SK-N-SH treated with all-trans-retinoic acid at 6 μM for 48 hours (cell line): Measurements from ENCODE around the gene DTD1.

ENCODE experiments used
- ATAC-seq: fragments of 200-7000 bp; cut with Tn5 transposase; 3 replicates; pipeline ENCODE4 v1.9.1; 2020; ENCODE audit warnings: mild to moderate bottlenecking, moderate library complexity
- ARNTL ChIP-seq: fragments of 450-650 bp; formaldehyde crosslinking; IDR thresholded peaks from 2 replicates; pipeline ENCODE4 v1.5.0; 2020; ENCODE audit warnings: low read depth, mild to moderate bottlenecking, moderate library complexity, borderline replicate concordance
- BACH2 ChIP-seq: fragments of 250-450 bp; sonication (Bioruptor Pico); IDR thresholded peaks from 2 replicates; pipeline ENCODE4 v1.9.0; 2021; ENCODE audit warnings: mild to moderate bottlenecking, borderline replicate concordance
- CREB5 ChIP-seq: fragments of 250-450 bp; sonication (Bioruptor Pico); IDR thresholded peaks from 2 replicates; pipeline ENCODE4 v1.5.1; 2020; ENCODE audit warnings: low read depth, mild to moderate bottlenecking, moderate library complexity
- CSDC2 ChIP-seq: fragments of 250-450 bp; sonication (Bioruptor Pico); IDR thresholded peaks from 2 replicates; pipeline ENCODE4 v1.5.0; 2020; ENCODE audit warnings: mild to moderate bottlenecking, moderate library complexity
- CSRNP3 ChIP-seq: fragments of 250-450 bp; sonication (Bioruptor Pico); IDR thresholded peaks from 2 replicates; pipeline ENCODE4 v1.5.1; 2021; ENCODE audit warnings: mild to moderate bottlenecking, moderate library complexity
- ESRRG ChIP-seq: fragments of 250-450 bp; sonication (Bioruptor Pico); IDR thresholded peaks from 2 replicates; pipeline ENCODE4 v1.6.1; 2021; ENCODE audit warnings: mild to moderate bottlenecking
- GLIS3 ChIP-seq: fragments of 250-450 bp; sonication (Bioruptor Pico); IDR thresholded peaks from 2 replicates; pipeline ENCODE4 v1.5.0; 2020; ENCODE audit warnings: mild to moderate bottlenecking, moderate library complexity
- ISL1 ChIP-seq: fragments of 250-450 bp; sonication (Bioruptor Pico); IDR thresholded peaks from 2 replicates; pipeline ENCODE4 v2.1.2; 2022; ENCODE audit warnings: mild to moderate bottlenecking, moderate library complexity
- OSR1 ChIP-seq: fragments of 250-450 bp; sonication (Bioruptor Pico); IDR thresholded peaks from 2 replicates; pipeline ENCODE4 v1.8.0; 2022; ENCODE audit warnings: moderate library complexity, mild to moderate bottlenecking, inconsistent platforms
- PATZ1 ChIP-seq: fragments of 250-450 bp; sonication (Bioruptor Pico); IDR thresholded peaks from 2 replicates; pipeline ENCODE4 v1.8.0; 2020; ENCODE audit warnings: mild to moderate bottlenecking, moderate library complexity, borderline replicate concordance
- POU6F1 ChIP-seq: fragments of 250-450 bp; sonication (Bioruptor Pico); IDR thresholded peaks from 2 replicates; pipeline ENCODE4 v1.8.0; 2021; ENCODE audit warnings: low read depth, mild to moderate bottlenecking, moderate library complexity, borderline replicate concordance
- PPARA ChIP-seq: fragments of 250-450 bp; sonication (Bioruptor Pico); IDR thresholded peaks from 2 replicates; pipeline ENCODE4 v1.5.0; 2020; ENCODE audit warnings: mild to moderate bottlenecking, borderline replicate concordance
- RARB ChIP-seq: fragments of 250-450 bp; sonication (Bioruptor Pico); IDR thresholded peaks from 2 replicates; pipeline ENCODE4 v1.8.0; 2021; ENCODE audit warnings: mild to moderate bottlenecking, moderate library complexity
- SNAI2 ChIP-seq: fragments of 250-450 bp; sonication (Bioruptor Pico); IDR thresholded peaks from 2 replicates; pipeline ENCODE4 v1.5.0; 2020; ENCODE audit warnings: mild to moderate bottlenecking, moderate library complexity
- TCF4 ChIP-seq: fragments of 250-450 bp; sonication (Bioruptor Pico); IDR thresholded peaks from 2 replicates; pipeline ENCODE4 v1.8.0; 2021; ENCODE audit warnings: mild to moderate bottlenecking, moderate library complexity, borderline replicate concordance
- TOX ChIP-seq: fragments of 250-450 bp; sonication (Bioruptor Pico); IDR thresholded peaks from 2 replicates; pipeline ENCODE4 v1.8.0; 2021; ENCODE audit warnings: mild to moderate bottlenecking, moderate library complexity, borderline replicate concordance
- TSHZ2 ChIP-seq: fragments of 250-450 bp; sonication (Bioruptor Pico); IDR thresholded peaks from 2 replicates; pipeline ENCODE4 v1.5.0; 2020; ENCODE audit warnings: mild to moderate bottlenecking, moderate library complexity
- ZC3H10 ChIP-seq: fragments of 250-450 bp; sonication (Bioruptor Pico); IDR thresholded peaks from 2 replicates; pipeline ENCODE4 v1.5.1; 2021; ENCODE audit warnings: mild to moderate bottlenecking, moderate library complexity
- ZFP3 ChIP-seq: fragments of 250-450 bp; sonication (Bioruptor Pico); IDR thresholded peaks from 2 replicates; pipeline ENCODE4 v1.5.0; 2020; ENCODE audit warnings: mild to moderate bottlenecking, moderate library complexity
- ZFP30 ChIP-seq: fragments of 450-650 bp; formaldehyde crosslinking; IDR thresholded peaks from 2 replicates; pipeline ENCODE4 v1.5.0; 2022; ENCODE audit warnings: mild to moderate bottlenecking, moderate library complexity
- ZNF565 ChIP-seq: fragments of 450-650 bp; formaldehyde crosslinking; conservative IDR thresholded peaks from 2 replicates; pipeline ENCODE4 v1.5.0; 2020; ENCODE audit warnings: low read depth, mild to moderate bottlenecking, moderate library complexity
- ZNF70 ChIP-seq: fragments of 450-650 bp; formaldehyde crosslinking; IDR thresholded peaks from 2 replicates; pipeline ENCODE4 v1.5.0; 2020; ENCODE audit warnings: mild to moderate bottlenecking, moderate library complexity

The DTD1 gene

GRCh38 chr20:18647777-18648176, 59.9 kb downstream of the DTD1 start:
- TF ChIP-seq ARNTL (CRISPR knock-in tag) = no peak
- TF ChIP-seq OSR1 (CRISPR knock-in tag) = no peak
- no peak for TF ChIP-seq CREB5 (CRISPR knock-in tag)
- no peak for TF ChIP-seq CSRNP3 (CRISPR knock-in tag)
- TF ChIP-seq TOX (CRISPR knock-in tag) = no peak
- TF ChIP-seq CSDC2 (CRISPR knock-in tag) = no peak
- no peak for TF ChIP-seq ZNF70 (CRISPR knock-in tag)
- no peak for TF ChIP-seq TSHZ2 (CRISPR knock-in tag)
- no peak for TF ChIP-seq ESRRG (CRISPR knock-in tag)
- no peak for TF ChIP-seq GLIS3 (CRISPR knock-in tag)
- TF ChIP-seq TCF4 = no peak
- no peak for TF ChIP-seq POU6F1 (CRISPR knock-in tag)
- TF ChIP-seq ZFP3 (CRISPR knock-in tag) = no peak
- no peak for TF ChIP-seq ISL1 (CRISPR knock-in tag)
- no peak for TF ChIP-seq RARB (CRISPR knock-in tag)
- no peak for TF ChIP-seq PPARA (CRISPR knock-in tag)
- TF ChIP-seq ZNF565 (CRISPR knock-in tag) = no peak
- TF ChIP-seq BACH2 = no peak
- no peak for TF ChIP-seq ZC3H10 (CRISPR knock-in tag)
- ATAC-seq = no peak

GRCh38 chr20:18650224-18650623, 62.4 kb downstream of the DTD1 start:
- no peak for ATAC-seq
- TF ChIP-seq POU6F1 (CRISPR knock-in tag) (no peak), OSR1 (CRISPR knock-in tag) (no peak), TCF4 (no peak), TOX (CRISPR knock-in tag) (no peak), ZC3H10 (CRISPR knock-in tag) (no peak), SNAI2 (CRISPR knock-in tag) (no peak), ISL1 (CRISPR knock-in tag) (no peak), PATZ1 (CRISPR knock-in tag) (no peak), ARNTL (CRISPR knock-in tag) (no peak), CSDC2 (CRISPR knock-in tag) (no peak), ZFP30 (CRISPR knock-in tag) (no peak), CREB5 (CRISPR knock-in tag) (no peak)
- TF ChIP-seq, all 23 proteins: peak for 0
